ENCODE results near the gene FSTL1.

The FSTL1 gene

DNA sequence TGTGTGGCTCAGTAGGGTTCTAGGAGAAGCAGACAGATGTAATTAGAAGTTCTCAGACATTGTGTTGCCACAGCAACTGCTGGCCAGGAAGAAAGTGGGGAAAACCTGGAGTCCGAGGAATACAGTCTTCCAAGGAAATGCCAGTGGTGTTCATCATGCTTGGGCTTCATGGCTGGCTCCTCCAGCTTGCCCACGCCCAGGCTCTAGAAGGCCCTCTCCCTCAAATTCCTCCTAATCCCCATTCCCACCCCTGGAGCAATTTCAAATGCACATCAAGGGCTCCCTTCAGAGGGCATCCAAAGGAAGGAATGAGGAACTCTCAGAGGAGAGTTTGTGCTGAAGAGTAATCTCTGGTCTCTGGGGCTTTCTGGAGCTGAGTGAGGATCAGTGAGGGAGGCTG is 21.9 kb downstream of the FSTL1 start:
- TF ChIP-seq, protein P1, sequence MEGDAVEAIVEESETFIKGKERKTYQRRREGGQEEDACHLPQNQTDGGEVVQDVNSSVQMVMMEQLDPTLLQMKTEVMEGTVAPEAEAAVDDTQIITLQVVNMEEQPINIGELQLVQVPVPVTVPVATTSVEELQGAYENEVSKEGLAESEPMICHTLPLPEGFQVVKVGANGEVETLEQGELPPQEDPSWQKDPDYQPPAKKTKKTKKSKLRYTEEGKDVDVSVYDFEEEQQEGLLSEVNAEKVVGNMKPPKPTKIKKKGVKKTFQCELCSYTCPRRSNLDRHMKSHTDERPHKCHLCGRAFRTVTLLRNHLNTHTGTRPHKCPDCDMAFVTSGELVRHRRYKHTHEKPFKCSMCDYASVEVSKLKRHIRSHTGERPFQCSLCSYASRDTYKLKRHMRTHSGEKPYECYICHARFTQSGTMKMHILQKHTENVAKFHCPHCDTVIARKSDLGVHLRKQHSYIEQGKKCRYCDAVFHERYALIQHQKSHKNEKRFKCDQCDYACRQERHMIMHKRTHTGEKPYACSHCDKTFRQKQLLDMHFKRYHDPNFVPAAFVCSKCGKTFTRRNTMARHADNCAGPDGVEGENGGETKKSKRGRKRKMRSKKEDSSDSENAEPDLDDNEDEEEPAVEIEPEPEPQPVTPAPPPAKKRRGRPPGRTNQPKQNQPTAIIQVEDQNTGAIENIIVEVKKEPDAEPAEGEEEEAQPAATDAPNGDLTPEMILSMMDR (IDR thresholded peaks at IDR 0.05; ENCODE audit: extremely low read depth, missing control alignments), result no peak
- no peak for DNase-seq (ENCODE audit: low spot score)

DNA sequence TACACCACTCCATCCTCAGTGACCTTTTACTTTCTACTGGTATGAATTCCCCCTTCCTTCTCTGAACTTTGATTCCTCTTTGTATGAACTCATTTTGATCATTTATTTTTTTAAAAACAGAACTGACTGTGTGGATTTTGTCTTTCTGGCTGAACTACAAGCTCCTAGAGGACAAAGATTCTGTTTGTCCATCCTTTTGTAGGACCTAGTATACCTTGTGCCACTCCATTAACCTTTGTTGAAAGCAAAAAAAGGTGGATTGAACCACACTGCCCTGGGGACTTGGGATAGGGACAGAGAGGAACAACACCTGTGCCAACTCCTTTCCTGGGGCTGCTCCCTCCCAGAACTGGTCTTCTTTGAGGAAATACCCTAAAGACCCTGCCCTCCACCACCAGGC is 23.6 kb downstream of the FSTL1 start:
- no peak for DNase-seq (ENCODE audit: low spot score)
- TF ChIP-seq, protein P1 (IDR thresholded peaks at IDR 0.05; ENCODE audit: extremely low read depth, missing control alignments), result no peak

GRCh38 chr3:120425572-120426250 is 25.1 kb downstream of the FSTL1 start:
- TF ChIP-seq, protein P1 (IDR thresholded peaks at IDR 0.05; ENCODE audit: extremely low read depth, missing control alignments), result no peak
- DNase-seq (ENCODE audit: low spot score), result no peak

DNA sequence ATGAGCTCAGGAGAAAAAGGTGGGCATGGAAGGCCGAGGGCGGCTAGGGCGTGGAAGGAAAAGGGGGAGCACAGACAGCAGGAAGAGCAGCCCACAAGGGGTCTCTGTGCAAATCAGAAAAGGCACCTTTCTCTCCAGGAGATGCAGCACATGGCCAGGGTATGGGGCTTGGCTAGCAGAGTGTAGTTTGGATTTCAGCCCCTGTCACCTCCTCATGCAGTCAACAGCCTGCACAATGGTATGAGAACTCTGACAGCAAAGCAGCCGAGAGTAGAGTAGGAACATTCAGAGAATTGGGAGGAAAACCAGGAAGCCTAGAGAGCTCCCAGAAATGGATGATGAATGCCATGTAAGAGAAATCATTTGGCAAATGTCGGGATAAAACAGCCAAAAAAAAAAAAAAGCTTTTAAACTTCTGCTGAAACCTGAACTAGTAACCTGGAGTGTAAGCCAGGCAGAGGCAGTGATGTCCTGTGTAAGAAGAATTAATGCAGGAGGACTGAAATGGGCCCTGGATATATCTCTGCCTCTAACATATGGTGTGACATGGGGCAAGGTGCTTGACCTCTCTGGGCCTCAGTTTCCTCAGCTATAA is 25.7 kb downstream of the FSTL1 start:
- TF ChIP-seq, protein P1 (IDR thresholded peaks at IDR 0.05; ENCODE audit: extremely low read depth, missing control alignments), result no peak
- DNase-seq (ENCODE audit: low spot score), result no peak

DNA sequence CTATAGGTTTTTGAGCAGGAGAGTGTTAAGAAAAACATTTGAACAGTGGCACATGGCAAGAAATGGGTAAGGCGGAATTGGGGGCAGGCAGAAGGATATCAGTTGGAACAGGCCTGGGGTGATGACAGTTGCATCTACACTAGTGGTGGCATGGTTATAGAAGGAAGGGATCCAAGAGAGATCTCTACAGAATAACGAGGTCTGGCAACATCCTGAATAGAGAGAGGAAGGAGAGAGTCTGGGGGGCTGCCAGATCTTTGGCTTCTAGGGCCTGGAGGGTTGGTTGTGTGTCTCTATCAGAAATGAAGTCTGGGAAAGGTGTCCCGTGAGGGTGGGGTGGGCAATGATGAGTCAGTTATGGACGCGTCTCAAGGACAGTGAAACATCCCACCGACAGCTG is 26.3 kb downstream of the FSTL1 start:
- TF ChIP-seq, protein P1 (IDR thresholded peaks at IDR 0.05; ENCODE audit: extremely low read depth, missing control alignments), result no peak
- DNase-seq (ENCODE audit: low spot score), result no peak

DNA sequence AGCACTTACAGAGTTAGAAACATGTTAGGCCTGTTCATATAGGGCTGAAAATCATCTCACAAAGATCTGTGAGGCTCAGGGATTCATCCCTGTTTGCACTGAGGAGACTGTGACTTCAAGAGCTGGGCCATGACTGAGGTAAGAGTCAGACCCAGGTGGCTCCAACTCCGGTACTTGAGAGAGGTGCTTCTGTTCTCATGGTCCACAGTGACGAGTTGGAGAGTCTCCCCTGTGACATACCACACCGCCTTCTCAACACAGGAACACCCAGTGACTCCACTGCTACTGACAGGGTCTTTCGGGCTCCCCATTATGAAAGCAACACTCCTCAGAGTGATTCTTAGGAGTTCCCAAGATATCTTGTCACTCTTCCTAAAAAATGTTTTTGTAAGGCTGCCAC is 27.4 kb downstream of the FSTL1 start:
- TF ChIP-seq, protein P1 (IDR thresholded peaks at IDR 0.05; ENCODE audit: extremely low read depth, missing control alignments), result no peak
- no peak for DNase-seq (ENCODE audit: low spot score)

DNA sequence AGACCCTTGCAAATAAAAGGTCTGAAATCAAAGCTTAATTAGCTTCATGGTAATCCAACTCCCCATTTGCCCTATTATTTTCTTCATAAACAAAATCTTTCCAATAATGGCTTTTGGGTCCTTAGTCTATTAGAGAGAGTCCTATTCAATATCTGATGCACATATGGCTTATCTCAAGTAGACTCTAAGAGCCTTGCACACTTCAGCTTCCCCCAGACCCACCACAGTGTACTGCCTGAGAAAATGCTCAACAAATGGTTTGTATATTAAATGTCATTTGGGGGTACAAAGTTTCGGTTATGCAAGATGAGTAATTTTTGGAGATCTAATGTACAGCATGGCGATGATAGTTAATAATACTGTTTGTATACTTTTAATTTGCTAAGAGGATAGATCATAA is 28.9 kb downstream of the FSTL1 start:
- DNase-seq (ENCODE audit: low spot score), result no peak
- TF ChIP-seq, protein P1 (IDR thresholded peaks at IDR 0.05; ENCODE audit: extremely low read depth, missing control alignments), result no peak
